Natural killer cell (primary cell): ENCODE results near the gene NUTF2. TPM values are rescaled to one million over a fixed set of nuclear protein-coding genes. Genes with fewer than 3 reads are reported as not detected.

Experiments used
- ATAC-seq, 3 donors: fragments of 150-1000 bp in 2 of 3; fragments of 200-7000 bp in 1 of 3; cut with Tn5 transposase; 1 replicate in 1 of 3; 2 replicates in 2 of 3; pipeline ENCODE4 v1.10.0; 2021; ENCODE audit warnings: mild to moderate bottlenecking in 2 of 3, moderate library complexity in 2 of 3
- DNase-seq, 2 donors: peaks; one replicate each; pipeline versions ENCODE4 v3.0.0 to v3.0.0-alpha.2; 2013 to 2021; ENCODE audit warnings: mixed read lengths in 1 of 2
- H3K27ac ChIP-seq: one replicate; pipeline ENCODE4 v1.5.1; 2013; ENCODE audit warnings: mild to moderate bottlenecking, low read length
- H3K27me3 ChIP-seq: one replicate; pipeline ENCODE4 v1.6.1; 2013; ENCODE audit warnings: low read length; ENCODE audit not compliant: control insufficient read depth, insufficient read depth
- H3K36me3 ChIP-seq: one replicate; pipeline ENCODE4 v1.6.1; 2013; ENCODE audit warnings: low read length; ENCODE audit not compliant: control insufficient read depth, insufficient read depth
- H3K4me1 ChIP-seq: one replicate; pipeline ENCODE4 v1.6.1; 2013; ENCODE audit warnings: low read length; ENCODE audit not compliant: control insufficient read depth, insufficient read depth
- H3K4me3 ChIP-seq: one replicate; pipeline ENCODE4 v1.5.1; 2013; ENCODE audit warnings: low read length
- H3K9me3 ChIP-seq: one replicate; pipeline ENCODE4 v1.6.1; 2013; ENCODE audit warnings: low read length; ENCODE audit not compliant: control insufficient read depth, insufficient read depth
- H3K27ac Mint-ChIP-seq, 2 donors: one replicate each; pipeline ENCODE4 v1.8.0; 2022; ENCODE audit warnings: mild to moderate bottlenecking in 2 of 2, mixed read lengths in 2 of 2, moderate library complexity in 1 of 2
- H3K27me3 Mint-ChIP-seq, 2 donors: one replicate each; pipeline ENCODE4 v1.8.0; 2022; ENCODE audit warnings: low read depth in 2 of 2, mixed read lengths in 2 of 2
- H3K36me3 Mint-ChIP-seq: one replicate; pipeline ENCODE4 v1.8.0; 2022; ENCODE audit warnings: mixed read lengths
- H3K4me1 Mint-ChIP-seq, 2 donors: one replicate each; pipeline ENCODE4 v1.8.0; 2022; ENCODE audit warnings: mixed read lengths in 2 of 2
- H3K4me3 Mint-ChIP-seq: one replicate; pipeline ENCODE4 v1.8.0; 2022; ENCODE audit warnings: mild to moderate bottlenecking, moderate library complexity, mixed read lengths
- H3K9me3 Mint-ChIP-seq, 2 donors: one replicate each; pipeline ENCODE4 v1.8.0; 2022; ENCODE audit warnings: mixed read lengths in 2 of 2
- WGBS: methylation state at CpG from one replicate; pipeline ENCODE4 v1.1.7; 2013; ENCODE audit warnings: missing lambda C conversion rate; ENCODE audit not compliant: insufficient coverage; 5-methylcytosine and 5-hydroxymethylcytosine counted together
- intact Hi-C: fragments of 100-400 bp; cut with micrococcal nuclease; formaldehyde crosslinking; loops from one replicate; pipeline ENCODE4 v1.14.2; 2022
- total RNA-seq, 4 donors: library from RNA; stranded (reverse); fragments of 120-200 nt in 1 of 4; gene quantifications; one replicate each; pipeline versions ENCODE4 v1.2.3 to v1.2.4, GENCODE V29; 2013 to 2022
- TF ChIP-seq, protein P1 (sequence below): fragments of 200-600 bp; IDR thresholded peaks from one replicate; pipeline ENCODE4 v1.8.0; 2022; ENCODE audit warnings: antibody characterized with exemption

The NUTF2 gene
- total RNA-seq, 3 donors from 2014 or later (not counting 1 experiment from before 2014, with no cell fraction given), result 43.2 to 47.1 (median 43.3) TPM

DNA sequence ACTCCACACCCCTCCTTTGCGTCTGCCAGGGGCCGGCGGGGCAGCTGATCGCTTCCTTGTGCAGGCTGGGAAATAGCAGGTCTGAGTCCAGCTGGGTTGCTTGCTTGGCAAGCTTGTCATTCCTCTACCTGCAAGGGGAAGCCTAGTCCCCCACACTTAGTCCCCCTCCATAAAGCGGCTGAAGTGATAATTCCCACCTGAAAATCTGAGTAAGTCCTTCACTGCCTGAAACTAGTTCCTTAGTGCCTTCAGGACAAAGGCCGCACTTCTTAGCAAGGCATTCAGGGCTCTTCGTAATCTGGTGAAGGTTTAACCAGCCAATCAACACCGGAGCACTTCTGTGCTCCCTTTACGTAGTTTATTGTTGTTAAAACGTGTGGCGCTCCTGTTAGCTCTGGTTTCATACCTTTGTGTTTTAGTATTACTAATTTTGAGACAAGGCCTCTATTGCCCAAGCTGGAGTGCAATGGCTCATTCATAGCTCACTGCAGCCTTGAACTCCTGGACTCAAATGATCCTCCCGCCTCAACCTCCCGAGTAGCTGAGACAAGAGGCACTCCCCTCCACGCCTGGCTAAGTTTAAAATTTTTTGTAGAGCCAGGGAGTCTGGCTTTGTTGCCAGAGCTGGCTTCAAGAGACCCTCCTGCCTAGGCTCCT, 47.1 kb downstream of the NUTF2 start:
- no peaks in the 10 kb centered on the region for H3K36me3 Mint-ChIP-seq
- peak overlapping the region; percentile 83 for H3K27ac ChIP-seq
- ATAC-seq, result no peak
- WGBS, result 40% methylated on average over 14 of the region's 14 CpGs
- H3K27me3 ChIP-seq, result no peaks in the 10 kb centered on the region
- H3K9me3 Mint-ChIP-seq, result no peaks in the 10 kb centered on the region
- no peaks in the 10 kb centered on the region for H3K27me3 Mint-ChIP-seq
- H3K4me1 ChIP-seq, result peaks cover 17% of the 10 kb centered on the region
- peak overlapping the region; percentile 91 to 95 for H3K27ac Mint-ChIP-seq
- no peaks in the 10 kb centered on the region for H3K9me3 ChIP-seq
- TF ChIP-seq, protein P1, sequence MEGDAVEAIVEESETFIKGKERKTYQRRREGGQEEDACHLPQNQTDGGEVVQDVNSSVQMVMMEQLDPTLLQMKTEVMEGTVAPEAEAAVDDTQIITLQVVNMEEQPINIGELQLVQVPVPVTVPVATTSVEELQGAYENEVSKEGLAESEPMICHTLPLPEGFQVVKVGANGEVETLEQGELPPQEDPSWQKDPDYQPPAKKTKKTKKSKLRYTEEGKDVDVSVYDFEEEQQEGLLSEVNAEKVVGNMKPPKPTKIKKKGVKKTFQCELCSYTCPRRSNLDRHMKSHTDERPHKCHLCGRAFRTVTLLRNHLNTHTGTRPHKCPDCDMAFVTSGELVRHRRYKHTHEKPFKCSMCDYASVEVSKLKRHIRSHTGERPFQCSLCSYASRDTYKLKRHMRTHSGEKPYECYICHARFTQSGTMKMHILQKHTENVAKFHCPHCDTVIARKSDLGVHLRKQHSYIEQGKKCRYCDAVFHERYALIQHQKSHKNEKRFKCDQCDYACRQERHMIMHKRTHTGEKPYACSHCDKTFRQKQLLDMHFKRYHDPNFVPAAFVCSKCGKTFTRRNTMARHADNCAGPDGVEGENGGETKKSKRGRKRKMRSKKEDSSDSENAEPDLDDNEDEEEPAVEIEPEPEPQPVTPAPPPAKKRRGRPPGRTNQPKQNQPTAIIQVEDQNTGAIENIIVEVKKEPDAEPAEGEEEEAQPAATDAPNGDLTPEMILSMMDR, result no peak
- intact Hi-C loops, result loop anchor here (1.0 to 2.0 kb wide), 3 partner anchors 21 to 48 kb away; partner anchors contain the start of genes EDC4, NUTF2 and PSMB10
- peak overlapping the region; percentile 96 for H3K4me3 Mint-ChIP-seq
- peaks cover 28 to 31% of the 10 kb centered on the region in 2 donors for H3K4me1 Mint-ChIP-seq
- H3K36me3 ChIP-seq, result no peaks in the 10 kb centered on the region
- peak overlapping the region; percentile 65 for H3K4me3 ChIP-seq
- DNase-seq, result peak in 1 of 2 donors; percentile 37

DNA sequence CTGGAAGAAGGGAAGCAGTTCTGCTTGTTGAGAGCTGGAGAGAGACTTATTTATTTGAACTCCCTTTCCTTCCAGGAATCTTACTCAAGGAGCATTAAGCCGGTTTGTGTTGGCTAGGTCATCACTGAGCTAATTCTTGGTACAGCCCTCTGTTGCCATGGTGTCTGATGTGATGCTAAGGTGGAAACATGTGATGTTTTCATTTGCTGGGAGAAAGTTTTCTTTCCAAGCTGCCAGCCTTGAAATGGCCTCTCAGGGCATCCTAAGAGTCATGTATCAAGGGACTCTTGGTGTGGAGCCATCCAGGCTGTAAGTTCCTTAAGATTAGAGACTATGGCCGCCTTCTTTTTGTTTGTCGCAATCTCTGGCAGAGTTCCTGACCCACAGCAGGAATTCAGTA, 50.5 kb downstream of the NUTF2 start:
- intact Hi-C loops, result no loop called here
- H3K27ac Mint-ChIP-seq, result peak overlapping the region in 1 of 2 donors; percentile 63
- Histone ChIP-seq H3K4me3 (no peak overlapping the region), H3K36me3 (peaks cover 2% of the 10 kb centered on the region), H3K27ac (no peak overlapping the region), H3K4me1 (peaks cover 17% of the 10 kb centered on the region), H3K27me3 (no peaks in the 10 kb centered on the region), H3K9me3 (no peaks in the 10 kb centered on the region)
- no peaks in the 10 kb centered on the region for H3K9me3 Mint-ChIP-seq
- DNase-seq, result no peak
- H3K27me3 Mint-ChIP-seq, result no peaks in the 10 kb centered on the region
- no peak overlapping the region for H3K4me3 Mint-ChIP-seq
- ATAC-seq, result no peak
- TF ChIP-seq, protein P1, result no peak
- H3K36me3 Mint-ChIP-seq, result no peaks in the 10 kb centered on the region
- WGBS, result 96% methylated on average over 3 of the region's 3 CpGs
- H3K4me1 Mint-ChIP-seq, result peaks cover 31 to 41% of the 10 kb centered on the region in 2 donors

DNA sequence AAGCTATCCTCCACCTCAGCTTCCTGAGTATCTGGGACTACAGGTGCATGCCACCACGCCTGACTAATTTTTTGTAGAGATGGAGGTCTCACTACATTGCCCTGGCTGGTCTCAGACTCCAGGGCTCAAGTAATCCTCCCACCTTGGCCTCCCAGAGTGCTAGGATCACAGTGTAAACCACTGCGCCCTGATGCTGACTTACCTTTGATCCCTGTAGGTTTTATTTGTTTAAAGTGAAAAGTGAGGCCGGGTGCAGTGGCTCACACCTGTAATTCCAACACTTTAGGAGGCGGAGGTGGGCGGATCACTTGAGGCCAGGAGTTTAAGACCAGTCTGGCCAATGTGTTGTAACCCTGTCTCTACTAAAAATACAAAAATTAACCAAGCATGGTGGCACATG, 55.0 kb downstream of the NUTF2 start:
- TF ChIP-seq, protein P1, result no peak
- intact Hi-C loops, result no loop called here
- Mint-ChIP-seq H3K4me1 (peaks cover 9 to 28% of the 10 kb centered on the region in 2 donors), H3K27me3 (no peaks in the 10 kb centered on the region), H3K9me3 (no peaks in the 10 kb centered on the region), H3K36me3 (no peaks in the 10 kb centered on the region), H3K4me3 (no peak overlapping the region), H3K27ac (no peak overlapping the region)
- 98% methylated on average over 5 of the region's 5 CpGs for WGBS
- ATAC-seq (no peak), DNase-seq (no peak)
- Histone ChIP-seq H3K27me3 (no peaks in the 10 kb centered on the region), H3K9me3 (no peaks in the 10 kb centered on the region), H3K36me3 (peaks cover 5% of the 10 kb centered on the region), H3K4me1 (no peaks in the 10 kb centered on the region), H3K4me3 (no peak overlapping the region), H3K27ac (no peak overlapping the region)

DNA sequence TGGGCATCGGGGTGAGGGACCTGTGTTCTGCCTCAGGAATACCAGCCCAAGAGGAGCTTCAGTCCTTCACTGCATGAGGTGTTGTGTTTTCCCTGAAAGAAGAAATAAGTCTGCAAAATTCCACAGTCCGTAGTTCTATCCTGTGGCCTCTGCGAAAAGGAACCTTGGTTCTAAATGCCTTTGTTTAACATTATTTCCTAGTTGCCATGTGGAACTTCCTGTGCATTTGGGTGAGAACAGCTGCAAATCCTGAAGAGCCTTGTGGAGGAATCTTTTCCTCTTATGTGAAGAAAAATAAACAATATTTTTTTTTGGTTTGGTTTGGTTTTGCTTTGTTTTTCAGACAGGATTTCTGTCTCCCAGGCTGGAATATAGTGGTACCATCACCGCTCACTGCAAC, 56.1 kb downstream of the NUTF2 start:
- TF ChIP-seq, protein P1, result no peak
- Mint-ChIP-seq H3K27me3 (no peaks in the 10 kb centered on the region), H3K4me1 (peaks cover 0 to 19% of the 10 kb centered on the region in 2 donors), H3K36me3 (no peaks in the 10 kb centered on the region), H3K4me3 (no peak overlapping the region), H3K9me3 (no peaks in the 10 kb centered on the region), H3K27ac (no peak overlapping the region)
- Histone ChIP-seq H3K4me1 (no peaks in the 10 kb centered on the region), H3K27ac (no peak overlapping the region), H3K4me3 (no peak overlapping the region), H3K36me3 (peaks cover 5% of the 10 kb centered on the region), H3K27me3 (no peaks in the 10 kb centered on the region), H3K9me3 (no peaks in the 10 kb centered on the region)
- ATAC-seq, result no peak
- no peak for DNase-seq
- intact Hi-C loops, result no loop called here
- WGBS, result 98% methylated on average over 4 of the region's 4 CpGs
